HepG2 (cell line): ENCODE data around the gene RTF1. TPM values are rescaled to one million over a fixed set of nuclear protein-coding genes. Genes with fewer than 3 reads are reported as not detected.

ENCODE experiments used
- ATAC-seq: fragments of 200-7000 bp; cut with Tn5 transposase; 3 replicates; pipeline ENCODE4 v1.9.1; 2020; ENCODE audit warnings: mild to moderate bottlenecking, moderate library complexity
- BruUV-seq: library from RNA; stranded (reverse); fragments of 400-500 nt; replicated peaks from 2 replicates; lab custom pipeline; 2021; lab: Mats Ljungman, UMichigan
- CTCF ChIA-PET: fragments of 300-600 bp; formaldehyde crosslinking; extraction: SDS; loops from one replicate; lab custom pipeline; 2021; ENCODE audit warnings: low total read pairs, inconsistent platforms, low intra/inter-chr PET ratio; lab: Yijun Ruan, JAX
- POLR2A ChIA-PET: fragments of 350-600 bp; sonication (Branson Sonifier 250); formaldehyde crosslinking; loops from one replicate; lab custom pipeline; 2020; ENCODE audit warnings: antibody characterized with exemption, inconsistent platforms; lab: Yijun Ruan, JAX
- DNase-seq: peaks from one replicate; pipeline ENCODE4 v3.0.0-alpha.2; 2015; ENCODE audit warnings: low spot score
- FAIRE-seq: peaks from 3 replicates; lab custom pipeline; 2011; peaks lifted over from hg19 to GRCh38; lab: Jason Lieb, UNC
- H2AFZ ChIP-seq: one replicate; pipeline ENCODE4 v1.6.1; 2011; ENCODE audit warnings: low read length, inconsistent platforms
- H3K27ac ChIP-seq: fragments of 300-600 bp; 3 replicates; pipeline ENCODE4 v1.8.0; 2011; ENCODE audit warnings: mixed run types, mild to moderate bottlenecking, mixed read lengths, low read length, inconsistent platforms; ENCODE audit not compliant: insufficient read depth; ENCODE audit errors: extremely low read length
- H3K27me3 ChIP-seq, 2 experiments: fragments of 200-600 bp in 1 of 2; 2 replicates in 1 of 2; 3 replicates in 1 of 2; pipeline versions ENCODE4 v1.6.0 to v1.8.0; 2011; ENCODE audit warnings: low read length in 2 of 2, mild to moderate bottlenecking in 2 of 2, moderate library complexity in 2 of 2, inconsistent platforms in 1 of 2; ENCODE audit not compliant: insufficient read depth in 2 of 2, control insufficient read depth in 1 of 2
- H3K36me3 ChIP-seq, 2 experiments: fragments of 200-600 bp in 1 of 2; replicated peaks in 1 of 2; 2 replicates in 1 of 2; 3 replicates in 1 of 2; pipeline versions ENCODE4 v1.5.1 to v1.8.0; 2011; ENCODE audit warnings: low read length in 2 of 2, inconsistent platforms in 1 of 2; ENCODE audit not compliant: insufficient read depth in 2 of 2, control insufficient read depth in 1 of 2
- H3K4me1 ChIP-seq: 2 replicates; pipeline ENCODE4 v1.5.1; 2012; ENCODE audit warnings: low read length, inconsistent platforms; ENCODE audit not compliant: insufficient read depth
- H3K4me2 ChIP-seq: 2 replicates; pipeline ENCODE4 v1.6.0; 2011; ENCODE audit warnings: low read depth, low read length, inconsistent platforms
- H3K4me3 ChIP-seq, 3 experiments: fragments of 200-600 bp in 1 of 3; sonication (generic), shearing (Covaris generic) in 1 of 3; replicated peaks in 1 of 3; 2 replicates each; pipeline ENCODE4 v1.5.1; 2011 to 2016; ENCODE audit warnings: low read length in 3 of 3, inconsistent platforms in 2 of 3, low read depth in 2 of 3, mild to moderate bottlenecking in 2 of 3, control low read depth in 1 of 3, mixed read lengths in 1 of 3; ENCODE audit not compliant: insufficient read depth in 1 of 3
- H3K79me2 ChIP-seq: one replicate; pipeline ENCODE4 v1.6.1; 2011; ENCODE audit warnings: low read length, inconsistent platforms; ENCODE audit not compliant: insufficient read depth
- H3K9ac ChIP-seq: 2 replicates; pipeline ENCODE4 v1.6.0; 2011; ENCODE audit warnings: mild to moderate bottlenecking, low read depth, low read length, inconsistent platforms; ENCODE audit not compliant: insufficient read depth
- H3K9me3 ChIP-seq: 2 replicates; pipeline ENCODE4 v1.5.1; 2012; ENCODE audit warnings: mild to moderate bottlenecking, low read length
- H4K20me1 ChIP-seq: 2 replicates; pipeline ENCODE4 v1.6.0; 2011; ENCODE audit warnings: inconsistent platforms, mild to moderate bottlenecking, low read length, moderate library complexity; ENCODE audit not compliant: insufficient read depth
- GABPA ChIP-seq, 2 experiments: IDR thresholded peaks; 2 replicates each; pipeline ENCODE4 v1.6.1; 2011 to 2016; ENCODE audit warnings: low read depth in 2 of 2, low read length in 1 of 2, missing biosample characterization in 1 of 2, missing genetic modification characterization in 1 of 2
- NBN ChIP-seq: fragments of 450-650 bp; conservative IDR thresholded peaks from 2 replicates; pipeline ENCODE4 v1.6.1; 2017
- NCOR1 ChIP-seq: fragments of 200-600 bp; sonication (generic); IDR thresholded peaks from 2 replicates; pipeline ENCODE4 v1.7.0; 2017; ENCODE audit warnings: antibody characterized with exemption, low read length, borderline replicate concordance
- NPAS2 ChIP-seq: sonication (generic); formaldehyde crosslinking; IDR thresholded peaks from 2 replicates; pipeline ENCODE4 v1.8.0; 2022; ENCODE audit warnings: mild to moderate bottlenecking, missing genetic modification reagents, borderline replicate concordance
- NR2C2 ChIP-seq: sonication (generic); formaldehyde crosslinking; IDR thresholded peaks from 2 replicates; pipeline ENCODE4 v1.4.0; 2020; ENCODE audit warnings: missing genetic modification reagents, mild to moderate bottlenecking, moderate library complexity, borderline replicate concordance
- NR2F1 ChIP-seq, 2 experiments: fragments of 450-650 bp in 1 of 2; formaldehyde crosslinking in 1 of 2; IDR thresholded peaks; 2 replicates each; pipeline versions ENCODE4 v1.5.0 to v1.6.1; 2016 to 2020; ENCODE audit warnings: mild to moderate bottlenecking in 1 of 2, missing compliant biosample characterization in 1 of 2, missing genetic modification reagents in 1 of 2, moderate library complexity in 1 of 2
- PBX2 ChIP-seq: IDR thresholded peaks from 2 replicates; pipeline ENCODE4 v1.6.1; 2016; ENCODE audit warnings: control low read depth
- SAFB2 ChIP-seq: sonication (generic); formaldehyde crosslinking; IDR thresholded peaks from 2 replicates; pipeline ENCODE4 v1.5.1; 2020; ENCODE audit warnings: missing genetic modification reagents, low read depth, mild to moderate bottlenecking, borderline replicate concordance
- SPEN ChIP-seq: sonication (generic); formaldehyde crosslinking; IDR thresholded peaks from 2 replicates; pipeline ENCODE4 v1.5.1; 2020; ENCODE audit warnings: low read depth, mild to moderate bottlenecking, missing genetic modification reagents
- TSC22D2 ChIP-seq: sonication (generic); formaldehyde crosslinking; IDR thresholded peaks from 2 replicates; pipeline ENCODE4 v1.5.1; 2020; ENCODE audit warnings: missing genetic modification reagents, mild to moderate bottlenecking, borderline replicate concordance
- ZFP1 ChIP-seq: IDR thresholded peaks from 2 replicates; pipeline ENCODE4 v1.6.1; 2016
- ZNF160 ChIP-seq: sonication (generic); formaldehyde crosslinking; IDR thresholded peaks from 2 replicates; pipeline ENCODE4 v1.8.0; 2022; ENCODE audit warnings: mild to moderate bottlenecking, inconsistent platforms, missing genetic modification reagents
- ZNF30 ChIP-seq: sonication (generic); formaldehyde crosslinking; IDR thresholded peaks from 2 replicates; pipeline ENCODE4 v1.5.0; 2020; ENCODE audit warnings: mild to moderate bottlenecking, missing genetic modification reagents
- ZNF432 ChIP-seq: sonication (generic); formaldehyde crosslinking; IDR thresholded peaks from 2 replicates; pipeline ENCODE4 v1.5.0; 2020; ENCODE audit warnings: missing genetic modification reagents, mild to moderate bottlenecking, borderline replicate concordance
- ZNF562 ChIP-seq: sonication (generic); formaldehyde crosslinking; IDR thresholded peaks from 2 replicates; pipeline ENCODE4 v1.8.0; 2022; ENCODE audit warnings: missing genetic modification reagents, borderline replicate concordance
- ZNF597 ChIP-seq: sonication (generic); formaldehyde crosslinking; IDR thresholded peaks from 2 replicates; pipeline ENCODE4 v1.5.0; 2020; ENCODE audit warnings: missing genetic modification reagents
- ZNF737 ChIP-seq: sonication (generic); formaldehyde crosslinking; IDR thresholded peaks from 2 replicates; pipeline ENCODE4 v1.5.0; 2020; ENCODE audit warnings: missing genetic modification reagents, mild to moderate bottlenecking, borderline replicate concordance
- ZNF879 ChIP-seq: sonication (generic); formaldehyde crosslinking; IDR thresholded peaks from 2 replicates; pipeline ENCODE4 v1.8.1; 2023; ENCODE audit warnings: missing genetic modification reagents
- WGBS: methylation state at CpG from one replicate; pipeline ENCODE4 v1.1.6; 2017; ENCODE audit warnings: low lambda C conversion rate; 5-methylcytosine and 5-hydroxymethylcytosine counted together
- in situ Hi-C: cut with HindIII; loops from 2 replicates; pipeline ENCODE4 v1.10.0; 2017; ENCODE audit warnings: low pct_unique_long_range_greater_than_20kb; ENCODE audit not compliant: extremely low pct_ligation_motif_present
- intact Hi-C: fragments of 100-400 bp; cut with micrococcal nuclease; formaldehyde crosslinking; loops from one replicate; pipeline ENCODE4 v1.10.0; 2022; ENCODE audit not compliant: unreplicated experiment
- polyA plus RNA-seq, 8 experiments: library from polyadenylated mRNA; depleted of rRNA in 3 of 8; stranded (reverse) in 7 of 8; unstranded in 1 of 8; fragments of >200 nt; fragmentation: Illumina TruSeq in 4 of 8; extraction: Trizol in 4 of 8; gene quantifications; 2 replicates each; pipeline versions ENCODE4 v1.2.1 to v1.2.3, GENCODE V29; 2011 to 2016; ENCODE audit warnings: low read depth in 4 of 8, missing spikeins in 1 of 8, mixed read lengths in 1 of 8; ENCODE audit not compliant: insufficient read depth in 1 of 8
- total RNA-seq, 5 experiments: library from RNA; depleted of rRNA; stranded (reverse); fragments of >200 nt; fragmentation: Illumina TruSeq; extraction: Trizol; gene quantifications; 2 replicates each; pipeline ENCODE4 v1.2.3, GENCODE V29; 2016; ENCODE audit warnings: low read depth in 1 of 5

The RTF1 gene
- total and polyA plus RNA-seq, 2 of the 13 experiments (the other 11 are each of a cell fraction or from before 2014, with no cell fraction given), result 13.9 to 17.9 TPM

- Histone ChIP-seq H3K4me1 (no peaks in the 10 kb centered on the region), H3K4me3 (no peak overlapping the region), H3K9me3 (no peaks in the 10 kb centered on the region), H3K79me2 (no peaks in the 10 kb centered on the region), H4K20me1 (no peaks in the 10 kb centered on the region), H3K4me2 (no peak overlapping the region), H3K27ac (no peak overlapping the region), H2AFZ (no peak overlapping the region), H3K9ac (no peak overlapping the region), H3K27me3 (no peaks in the 10 kb centered on the region), H3K36me3 (peaks cover 4 to 30% of the 10 kb centered on the region in 2 experiments)
- ChIA-PET CTCF (no interaction called here), POLR2A (interaction anchor here (2.0 kb wide), 1 partner anchor 10 kb away, joined by 8 read pairs; no protein-coding TSS in a partner anchor)
- 100% methylated on average over 2 of the region's 2 CpGs for WGBS
- FAIRE-seq (no peak), DNase-seq (no peak), ATAC-seq (no peak)
- BruUV-seq, result no TSS peak
- intact Hi-C loops, result no loop called here
- in situ Hi-C loops, result no loop called here
- TF ChIP-seq GABPA (IDR thresholded peaks at IDR 0.05; ENCODE audit: low read depth, low read length), result no peak
- no peak for TF ChIP-seq GABPA (CRISPR knock-in tag; IDR thresholded peaks at IDR 0.05; ENCODE audit: low read depth)
- TF ChIP-seq PBX2, result no peak
- no peak for TF ChIP-seq ZNF879 (CRISPR knock-in tag)
- TF ChIP-seq ZNF562 (CRISPR knock-in tag), result no peak
- TF ChIP-seq ZNF432 (CRISPR knock-in tag), result no peak
- no peak for TF ChIP-seq ZNF597 (CRISPR knock-in tag)
- TF ChIP-seq ZNF160 (CRISPR knock-in tag), result no peak
- TF ChIP-seq NR2C2 (CRISPR knock-in tag), result no peak
- TF ChIP-seq NR2F1 (CRISPR knock-in tag; IDR thresholded peaks at IDR 0.05), result no peak
- TF ChIP-seq ZFP1 (CRISPR knock-in tag), result no peak
- no peak for TF ChIP-seq SPEN (CRISPR knock-in tag)
- TF ChIP-seq NPAS2 (CRISPR knock-in tag), result no peak
- TF ChIP-seq SAFB2 (CRISPR knock-in tag), result no peak
- TF ChIP-seq ZNF30 (CRISPR knock-in tag), result no peak
- TF ChIP-seq NCOR1, result no peak
- TF ChIP-seq NBN, result no peak
- TF ChIP-seq TSC22D2, result no peak
- TF ChIP-seq ZNF737 (CRISPR knock-in tag), result no peak
Observed at GRCh38 chr15:41483519-41483918, 66.6 kb downstream of the RTF1 start.
